ENCODE results near the gene RERE.

RERE gene

GRCh38 chr1:8554956-8555534 lies 262.4 kb downstream of the RERE start:
- intact Hi-C loops (cut with DNase I): no loop called here
- DNase-seq: peak in 1 of 42 donors; percentile 41

- DNase-seq: peak in 1 of 42 donors; percentile 28
- intact Hi-C loops (cut with DNase I): no loop called here
Observed at GRCh38 chr1:8552820-8553397, 264.5 kb downstream of the RERE start.

GRCh38 chr1:8551613-8552489 lies 265.6 kb downstream of the RERE start:
- DNase-seq: no peak

GRCh38 chr1:8551057-8551456 lies 266.4 kb downstream of the RERE start:
- DNase-seq: no peak
- intact Hi-C loops (cut with DNase I): no loop called here

More at GRCh38 chr1:8551613-8552489, 265.6 kb downstream of the RERE start:
- intact Hi-C loops (cut with DNase I): no loop called here

GRCh38 chr1:8547791-8548190 lies 269.6 kb downstream of the RERE start:
- no peak for DNase-seq
- intact Hi-C loops (cut with DNase I): no loop called here

- no peak for DNase-seq
- intact Hi-C loops (cut with DNase I): no loop called here
Observed at GRCh38 chr1:8545078-8545477, 272.4 kb downstream of the RERE start.

- intact Hi-C loops (cut with DNase I): no loop called here
- no peak for DNase-seq
Observed at GRCh38 chr1:8544644-8545043, 272.8 kb downstream of the RERE start.

GRCh38 chr1:8543965-8544364 lies 273.5 kb downstream of the RERE start:
- no peak for DNase-seq
- intact Hi-C loops (cut with DNase I): no loop called here

GRCh38 chr1:8541961-8542521 lies 275.4 kb downstream of the RERE start:
- no peak for DNase-seq
- intact Hi-C loops (cut with DNase I): no loop called here

GRCh38 chr1:8540971-8541370 lies 276.5 kb downstream of the RERE start:
- intact Hi-C loops (cut with DNase I): no loop called here
- no peak for DNase-seq

- intact Hi-C loops (cut with DNase I): no loop called here
- DNase-seq: no peak
Observed at GRCh38 chr1:8540261-8540941, 277.0 kb downstream of the RERE start.

GRCh38 chr1:8539683-8540082 lies 277.8 kb downstream of the RERE start:
- no peak for DNase-seq
- intact Hi-C loops (cut with DNase I): no loop called here

- intact Hi-C loops (cut with DNase I): no loop called here
- no peak for DNase-seq
Observed at GRCh38 chr1:8538502-8538901, 278.9 kb downstream of the RERE start.

GRCh38 chr1:8537991-8538390 lies 279.4 kb downstream of the RERE start:
- intact Hi-C loops (cut with DNase I): no loop called here
- no peak for DNase-seq

GRCh38 chr1:8536515-8536914 lies 280.9 kb downstream of the RERE start:
- intact Hi-C loops (cut with DNase I): no loop called here
- no peak for DNase-seq

GRCh38 chr1:8533907-8534306 lies 283.5 kb downstream of the RERE start:
- DNase-seq: no peak
- intact Hi-C loops (cut with DNase I): no loop called here

GRCh38 chr1:8533124-8533523 lies 284.3 kb downstream of the RERE start:
- DNase-seq: no peak
- intact Hi-C loops (cut with DNase I): no loop called here

GRCh38 chr1:8529901-8530300 lies 287.5 kb downstream of the RERE start:
- intact Hi-C loops (cut with DNase I): loop anchor here (10.0 kb wide), 1 partner anchor 65 kb away; no protein-coding TSS in a partner anchor

GRCh38 chr1:8527941-8528340 lies 289.5 kb downstream of the RERE start:
- intact Hi-C loops (cut with DNase I): loop anchor here (10.0 kb wide), 1 partner anchor 63 kb away; no protein-coding TSS in a partner anchor
- no peak for DNase-seq

More at GRCh38 chr1:8529901-8530300, 287.5 kb downstream of the RERE start:
- DNase-seq: no peak

All from head of caudate nucleus (tissue), 42 donors.